SIG-M5 (cell line): ENCODE data around the gene NRCAM.
"Not testable (repeated sequence)": the region's sequence is repeated elsewhere in the genome, so short reads cannot be mapped to it uniquely, and the experiment has no call there.

Experiments
- DNase-seq: peaks from one replicate; lab custom pipeline; 2025; lab: John Stamatoyannopoulos, UW

The NRCAM gene

GRCh38 chr7:108278776-108279175 is 177.5 kb downstream of the NRCAM start:
- no peak for DNase-seq

DNA sequence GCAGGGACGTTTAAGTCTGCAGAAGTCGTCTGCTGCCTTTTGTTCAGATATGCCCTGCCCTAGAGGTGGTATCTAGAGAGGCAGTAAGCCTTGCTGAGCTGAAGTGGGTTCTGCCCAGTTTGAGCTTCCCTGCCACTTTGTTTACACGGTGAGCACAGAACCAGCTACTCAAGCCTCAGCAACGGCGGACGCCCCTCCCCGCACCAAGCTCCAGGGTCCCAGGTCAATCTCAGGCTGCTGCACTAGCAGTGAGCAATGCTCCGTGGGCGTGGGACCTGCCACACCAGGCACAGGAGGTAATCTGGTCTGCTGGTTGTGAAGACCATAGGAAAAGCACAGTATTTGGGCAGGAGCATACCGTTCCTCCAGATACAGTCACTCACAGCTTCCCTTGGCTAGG is 178.0 kb downstream of the NRCAM start:
- DNase-seq, result no peak

GRCh38 chr7:108274447-108274846 is 181.8 kb downstream of the NRCAM start:
- DNase-seq, result not testable (repeated sequence)

DNA sequence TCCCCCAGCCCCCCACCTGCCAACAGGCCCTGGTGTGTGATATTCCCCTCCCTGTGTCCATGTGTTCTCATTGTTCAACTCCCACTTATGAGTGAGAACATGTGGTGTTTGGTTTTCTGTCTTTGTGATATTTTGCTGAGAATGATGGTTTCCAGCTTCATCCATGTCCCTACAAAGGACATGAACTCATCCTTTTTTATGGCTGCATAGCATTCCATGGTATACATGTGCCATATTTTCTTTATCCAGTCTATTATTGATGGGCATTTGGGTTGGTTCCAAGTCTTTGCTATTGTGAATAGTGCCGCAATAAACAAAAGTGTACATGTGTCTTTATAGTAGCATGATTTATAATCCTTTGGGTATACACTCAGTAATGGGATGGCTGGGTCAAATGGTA is 183.3 kb downstream of the NRCAM start:
- DNase-seq, result not testable (repeated sequence)

- no peak for DNase-seq
Observed at GRCh38 chr7:108270385-108271015, 185.7 kb downstream of the NRCAM start.

DNA sequence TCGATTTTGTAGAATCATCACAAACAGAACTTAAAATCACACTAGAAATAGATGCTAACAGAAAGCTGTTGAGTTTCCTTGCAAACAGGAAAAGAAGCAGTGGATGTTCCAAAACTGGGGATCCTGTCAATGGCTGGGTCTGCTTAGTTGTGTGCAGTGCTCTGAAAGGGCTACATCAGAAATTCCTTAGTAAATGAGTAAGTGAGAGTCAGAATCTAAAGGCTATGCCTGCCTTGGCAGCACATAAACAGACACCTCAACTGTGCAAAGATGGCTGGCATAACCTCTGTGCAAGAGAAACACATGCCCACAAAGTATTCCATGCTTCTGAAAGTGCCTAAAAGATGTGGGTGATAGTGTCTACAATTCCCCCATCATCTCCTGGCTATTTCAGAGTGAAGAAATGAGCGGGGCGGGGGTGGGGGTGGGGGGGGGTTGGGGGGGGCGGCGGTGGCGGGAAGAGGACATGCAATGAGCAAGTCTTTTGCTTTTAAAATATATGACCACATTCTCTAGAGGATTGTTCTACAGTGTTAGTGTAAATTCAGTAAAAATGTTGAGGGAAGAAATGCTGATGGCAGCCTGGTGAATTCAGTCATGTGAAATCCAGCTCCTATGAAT is 187.9 kb downstream of the NRCAM start:
- no peak for DNase-seq

DNA sequence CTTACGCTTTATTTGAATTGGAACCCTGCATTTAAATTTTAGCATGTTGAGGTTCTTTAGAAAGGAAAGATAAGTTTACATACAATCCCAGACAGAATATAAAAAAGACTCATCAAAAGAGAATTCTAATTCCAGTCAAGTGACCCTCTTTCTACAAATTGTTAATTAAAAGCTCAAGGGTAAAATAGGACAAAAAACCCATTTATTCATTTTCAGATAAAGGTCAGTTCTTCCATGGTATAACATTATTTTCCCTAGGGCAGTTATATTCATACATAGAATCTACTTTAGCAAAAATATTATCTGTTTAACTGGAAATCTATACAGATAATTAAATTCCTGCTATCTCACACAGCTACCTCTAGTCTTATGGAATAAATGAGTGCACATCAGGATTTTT is 188.6 kb downstream of the NRCAM start:
- no peak for DNase-seq

- no peak for DNase-seq
Observed at GRCh38 chr7:108266491-108266890, 189.7 kb downstream of the NRCAM start.

GRCh38 chr7:108266035-108266434 is 190.2 kb downstream of the NRCAM start:
- no peak for DNase-seq

- no peak for DNase-seq
Observed at GRCh38 chr7:108265007-108265406, 191.2 kb downstream of the NRCAM start.

DNA sequence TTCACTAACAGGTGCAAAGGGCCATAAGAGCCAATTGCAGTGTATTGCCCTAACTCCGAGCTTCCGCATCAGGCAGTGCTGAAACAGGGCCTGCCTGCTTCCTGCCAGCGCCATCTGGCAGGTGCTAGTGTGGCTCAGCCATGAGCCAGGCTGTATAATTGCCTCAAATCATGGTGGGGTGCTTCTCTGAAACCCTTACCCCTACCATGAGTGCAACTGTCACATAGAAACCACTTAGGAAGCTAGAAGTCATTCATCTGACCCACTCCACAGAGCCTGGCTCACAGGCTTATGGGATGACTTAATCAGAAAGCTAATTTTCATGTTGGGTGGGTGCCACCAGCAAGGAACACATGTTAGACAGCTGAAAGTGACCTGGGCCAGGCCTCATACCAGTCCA is 192.8 kb downstream of the NRCAM start:
- DNase-seq, result no peak

DNA sequence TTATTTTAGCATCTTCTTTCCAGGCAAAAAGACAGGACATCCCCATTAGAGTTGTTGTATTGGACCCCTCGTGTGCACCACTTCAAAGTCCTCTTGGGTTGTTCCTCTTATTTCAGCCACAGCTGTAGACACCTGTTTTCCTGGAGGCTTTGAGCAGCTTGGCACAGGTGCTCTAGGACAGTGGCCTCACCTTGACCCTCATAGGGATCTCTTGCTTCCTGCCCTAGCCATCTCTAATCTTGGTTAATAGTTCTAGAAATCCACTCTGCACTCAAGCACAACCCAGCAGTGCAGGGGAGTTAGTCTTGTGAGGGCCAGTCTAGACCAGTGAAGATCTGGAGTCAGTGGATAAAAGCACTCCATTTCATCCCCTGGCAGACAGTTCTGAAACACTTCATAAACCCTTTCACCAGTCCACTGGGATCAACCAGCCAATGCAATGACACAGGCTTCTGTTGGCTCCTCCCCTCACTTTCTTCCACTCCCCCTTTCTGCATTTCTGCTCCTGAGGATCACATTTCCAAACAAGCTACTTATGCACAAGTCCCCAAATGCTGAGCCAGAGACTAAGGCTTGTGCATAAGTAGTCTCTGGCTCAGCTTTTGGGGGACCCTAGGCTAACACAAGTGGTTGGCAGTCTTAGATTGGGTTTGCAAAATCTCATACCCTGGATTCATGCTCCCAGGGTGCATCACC is 194.5 kb downstream of the NRCAM start:
- no peak for DNase-seq

- DNase-seq, result not testable (repeated sequence)
Observed at GRCh38 chr7:108259447-108259846, 196.8 kb downstream of the NRCAM start.

GRCh38 chr7:108257954-108258353 is 198.3 kb downstream of the NRCAM start:
- DNase-seq, result no peak

DNA sequence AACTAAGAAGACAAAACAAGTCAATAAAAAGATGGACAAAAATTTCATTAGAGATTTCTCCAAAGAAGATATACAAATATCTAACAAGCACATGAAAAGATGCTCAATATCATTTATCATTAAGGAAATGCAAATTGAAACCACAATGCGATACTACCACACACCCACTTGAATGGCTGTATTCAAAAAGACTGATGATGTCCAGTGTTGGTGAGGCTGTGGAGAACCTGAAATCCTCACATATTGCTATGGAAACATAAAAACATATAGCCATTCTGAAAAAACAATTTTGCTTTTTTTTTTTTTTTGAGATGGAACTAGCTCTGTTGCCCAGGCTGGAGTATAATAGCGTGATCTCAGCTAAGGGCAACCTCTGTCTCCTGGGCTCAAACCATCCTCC is 202.0 kb downstream of the NRCAM start:
- DNase-seq, result no peak

GRCh38 chr7:108253275-108254044 is 202.8 kb downstream of the NRCAM start:
- DNase-seq, result no peak

- DNase-seq, result no peak
Observed at GRCh38 chr7:108252177-108252576, 204.1 kb downstream of the NRCAM start.

GRCh38 chr7:108251700-108252099 is 204.5 kb downstream of the NRCAM start:
- DNase-seq, result no peak

DNA sequence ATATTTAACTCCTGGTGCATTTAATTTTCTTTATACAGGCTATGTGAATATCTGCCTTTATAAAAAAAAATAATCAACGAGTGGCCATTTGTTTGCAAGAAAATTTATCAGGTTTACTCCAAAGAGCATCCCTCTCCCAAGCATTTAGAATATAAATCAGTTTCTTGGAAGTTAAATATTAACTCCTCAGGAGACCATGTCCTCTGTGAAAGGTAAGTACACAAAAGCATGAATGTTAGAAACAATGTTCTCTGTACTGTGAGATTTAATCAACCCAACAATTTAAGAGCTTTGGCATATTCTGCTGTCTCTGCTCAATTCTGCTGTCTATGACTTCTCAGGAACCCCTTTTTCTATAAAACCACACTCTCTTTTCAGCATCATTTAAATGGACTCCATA is 206.8 kb downstream of the NRCAM start:
- DNase-seq, result no peak

- DNase-seq, result no peak
Observed at GRCh38 chr7:108248821-108249220, 207.4 kb downstream of the NRCAM start.

- no peak for DNase-seq
Observed at GRCh38 chr7:108248418-108248817, 207.8 kb downstream of the NRCAM start.

- no peak for DNase-seq
Observed at GRCh38 chr7:108247614-108248013, 208.6 kb downstream of the NRCAM start.
